Gastrocnemius medialis (tissue), 4 donors: Measurements from ENCODE around the gene INPP5B. TPM values are rescaled to one million over a fixed set of nuclear protein-coding genes. Genes with fewer than 3 reads are reported as not detected.

Source experiments
- ATAC-seq, 2 donors: fragments of 150-250 bp; one replicate each; pipeline ENCODE4 v1.9.1; 2016
- DNase-seq, 2 donors: peaks; one replicate each; pipeline ENCODE4 v3.0.0-alpha.2; 2019
- H3K27ac ChIP-seq, 4 donors: fragments of 200-600 bp; sonication (generic); 1 replicate in 1 of 4; 2 replicates in 3 of 4; pipeline ENCODE4 v1.5.1; 2016 to 2018; ENCODE audit warnings: mild to moderate bottlenecking in 2 of 4, moderate library complexity in 1 of 4
- H3K27me3 ChIP-seq, 3 donors: fragments of 200-600 bp; sonication (generic) in 2 of 3; 1 replicate in 1 of 3; 2 replicates in 2 of 3; pipeline versions ENCODE4 v1.5.1 to v1.6.0; 2016 to 2019; ENCODE audit warnings: mild to moderate bottlenecking in 1 of 3, moderate library complexity in 1 of 3
- H3K36me3 ChIP-seq, 2 donors: fragments of 200-600 bp; sonication (generic) in 1 of 2; one replicate each; pipeline ENCODE4 v1.5.1; 2017 to 2018
- H3K4me1 ChIP-seq, 2 donors: fragments of 200-600 bp; sonication (generic) in 1 of 2; one replicate each; pipeline ENCODE4 v1.5.1; 2016 to 2017; ENCODE audit warnings: mild to moderate bottlenecking in 2 of 2
- H3K4me3 ChIP-seq, 4 donors: fragments of 200-600 bp; sonication (generic) in 3 of 4; 1 replicate in 1 of 4; 2 replicates in 3 of 4; pipeline ENCODE4 v1.5.1; 2016 to 2019; ENCODE audit warnings: mild to moderate bottlenecking in 2 of 4
- H3K9me3 ChIP-seq, 3 donors: fragments of 200-600 bp; sonication (generic) in 2 of 3; 1 replicate in 1 of 3; 2 replicates in 2 of 3; pipeline ENCODE4 v1.5.1; 2016 to 2019
- POLR2A ChIP-seq, 2 donors: fragments of 450-650 bp; IDR thresholded peaks; one replicate each; pipeline ENCODE4 v1.6.1; 2017; ENCODE audit warnings: antibody characterized with exemption in 2 of 2, mild to moderate bottlenecking in 2 of 2, moderate library complexity in 2 of 2
- in situ Hi-C, 4 donors: fragments of 200-750 bp; cut with MboI; loops; one replicate each; pipeline versions ENCODE4 v1.15.0 to v1.8.0; 2017; ENCODE audit warnings: low sequenced_read_pairs in 4 of 4
- intact Hi-C: fragments of 100-400 bp; cut with DNase I; formaldehyde crosslinking; loops from one replicate; pipeline ENCODE4 v1.15.1; 2023; ENCODE audit warnings: low total_unique reads
- total RNA-seq, 4 donors: library from RNA; depleted of rRNA; stranded (reverse); fragments of >200 nt; gene quantifications; one replicate each; pipeline versions ENCODE4 v1.1.0 to v1.2.3, GENCODE V29; 2016
- TF ChIP-seq, protein P1 (sequence below), 5 experiments: fragments of 450-650 bp in 3 of 5; fragments of 200-600 bp in 2 of 5; sonication (generic) in 2 of 5; IDR thresholded peaks in 4 of 5; conservative IDR thresholded peaks in 1 of 5; 1 replicate in 4 of 5; 2 replicates in 1 of 5; pipeline ENCODE4 v1.5.1; 2016 to 2019; ENCODE audit warnings: antibody characterized with exemption in 5 of 5, mild to moderate bottlenecking in 3 of 5, moderate library complexity in 3 of 5

INPP5B gene
- total RNA-seq, 4 donors from 2014 or later: 6.8 to 13.4 (median 10.1) TPM

- H3K27ac ChIP-seq: no peak overlapping the region
- H3K4me3 ChIP-seq: no peak overlapping the region
- DNase-seq (no peak), ATAC-seq (no peak)
- no peaks in the 10 kb centered on the region for H3K36me3 ChIP-seq
- no peaks in the 10 kb centered on the region for H3K9me3 ChIP-seq
- no peaks in the 10 kb centered on the region for H3K27me3 ChIP-seq
- TF ChIP-seq POLR2A (IDR thresholded peaks at IDR 0.05): no peak
- in situ Hi-C loops: no loop called here
- H3K4me1 ChIP-seq: peaks cover 0 to 1% of the 10 kb centered on the region in 2 donors
- intact Hi-C loops: no loop called here
Observed at GRCh38 chr1:37845786-37846185, 101.1 kb downstream of the INPP5B start.

GRCh38 chr1:37845049-37845646 lies 101.7 kb downstream of the INPP5B start:
- intact Hi-C loops (no loop called here), in situ Hi-C loops (no loop called here)
- Histone ChIP-seq H3K27ac (no peak overlapping the region), H3K4me1 (no peaks in the 10 kb centered on the region), H3K4me3 (no peak overlapping the region), H3K36me3 (no peaks in the 10 kb centered on the region), H3K9me3 (no peaks in the 10 kb centered on the region), H3K27me3 (no peaks in the 10 kb centered on the region)
- DNase-seq: no peak
- TF ChIP-seq, protein P1, sequence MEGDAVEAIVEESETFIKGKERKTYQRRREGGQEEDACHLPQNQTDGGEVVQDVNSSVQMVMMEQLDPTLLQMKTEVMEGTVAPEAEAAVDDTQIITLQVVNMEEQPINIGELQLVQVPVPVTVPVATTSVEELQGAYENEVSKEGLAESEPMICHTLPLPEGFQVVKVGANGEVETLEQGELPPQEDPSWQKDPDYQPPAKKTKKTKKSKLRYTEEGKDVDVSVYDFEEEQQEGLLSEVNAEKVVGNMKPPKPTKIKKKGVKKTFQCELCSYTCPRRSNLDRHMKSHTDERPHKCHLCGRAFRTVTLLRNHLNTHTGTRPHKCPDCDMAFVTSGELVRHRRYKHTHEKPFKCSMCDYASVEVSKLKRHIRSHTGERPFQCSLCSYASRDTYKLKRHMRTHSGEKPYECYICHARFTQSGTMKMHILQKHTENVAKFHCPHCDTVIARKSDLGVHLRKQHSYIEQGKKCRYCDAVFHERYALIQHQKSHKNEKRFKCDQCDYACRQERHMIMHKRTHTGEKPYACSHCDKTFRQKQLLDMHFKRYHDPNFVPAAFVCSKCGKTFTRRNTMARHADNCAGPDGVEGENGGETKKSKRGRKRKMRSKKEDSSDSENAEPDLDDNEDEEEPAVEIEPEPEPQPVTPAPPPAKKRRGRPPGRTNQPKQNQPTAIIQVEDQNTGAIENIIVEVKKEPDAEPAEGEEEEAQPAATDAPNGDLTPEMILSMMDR (IDR thresholded peaks at IDR 0.05 in 4 of 5, conservative IDR thresholded peaks at IDR 0.05 in 1 of 5): no peak
- no peak for TF ChIP-seq POLR2A (IDR thresholded peaks at IDR 0.05)
- ATAC-seq: no peak

- Histone ChIP-seq H3K27me3 (no peaks in the 10 kb centered on the region), H3K36me3 (peaks cover 0 to 6% of the 10 kb centered on the region in 2 donors), H3K4me3 (no peak overlapping the region), H3K27ac (no peak overlapping the region), H3K4me1 (no peaks in the 10 kb centered on the region), H3K9me3 (no peaks in the 10 kb centered on the region)
- TF ChIP-seq, protein P1 (IDR thresholded peaks at IDR 0.05 in 4 of 5, conservative IDR thresholded peaks at IDR 0.05 in 1 of 5): no peak
- no peak for TF ChIP-seq POLR2A (IDR thresholded peaks at IDR 0.05)
- ATAC-seq: no peak
- intact Hi-C loops (no loop called here), in situ Hi-C loops (no loop called here)
- no peak for DNase-seq
Observed at GRCh38 chr1:37844536-37844935, 102.3 kb downstream of the INPP5B start.

DNA sequence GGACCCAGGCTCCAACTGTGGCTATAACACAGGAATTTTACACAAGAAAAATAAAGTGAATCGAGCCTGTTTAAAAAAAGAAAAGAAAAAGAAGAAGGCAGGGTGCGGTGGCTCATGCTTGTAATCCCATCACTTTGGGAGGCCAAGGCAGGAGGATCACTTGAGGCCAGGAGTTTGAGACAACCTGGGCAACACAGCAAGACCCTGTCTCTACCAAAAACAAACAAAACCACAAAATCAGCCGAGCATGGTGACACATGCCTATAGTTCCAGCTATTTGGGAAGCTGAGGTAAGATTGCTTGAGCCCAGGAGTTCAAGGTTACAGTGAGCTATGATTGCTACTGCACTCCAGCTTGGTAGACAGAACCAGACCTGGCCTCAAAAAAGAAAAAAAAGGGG lies 105.2 kb downstream of the INPP5B start:
- Histone ChIP-seq H3K4me3 (no peak overlapping the region), H3K36me3 (peaks cover 0 to 34% of the 10 kb centered on the region in 2 donors), H3K9me3 (no peaks in the 10 kb centered on the region)

GRCh38 chr1:37840711-37841110 lies 106.1 kb downstream of the INPP5B start:
- TF ChIP-seq POLR2A (IDR thresholded peaks at IDR 0.05): no peak
- in situ Hi-C loops: no loop called here

More for the DNA sequence above, 105.2 kb downstream of the INPP5B start:
- DNase-seq: no peak
- in situ Hi-C loops (no loop called here), intact Hi-C loops (no loop called here)
- TF ChIP-seq POLR2A (IDR thresholded peaks at IDR 0.05): no peak
- TF ChIP-seq, protein P1 (IDR thresholded peaks at IDR 0.05 in 4 of 5, conservative IDR thresholded peaks at IDR 0.05 in 1 of 5): no peak
- no peaks in the 10 kb centered on the region for H3K27me3 ChIP-seq
- H3K4me1 ChIP-seq: no peaks in the 10 kb centered on the region
- no peak for ATAC-seq
- no peak overlapping the region for H3K27ac ChIP-seq

GRCh38 chr1:37839676-37840075 lies 107.2 kb downstream of the INPP5B start:
- Histone ChIP-seq H3K27ac (no peak overlapping the region), H3K36me3 (peaks cover 0 to 46% of the 10 kb centered on the region in 2 donors), H3K9me3 (no peaks in the 10 kb centered on the region), H3K27me3 (no peaks in the 10 kb centered on the region), H3K4me1 (no peaks in the 10 kb centered on the region), H3K4me3 (no peak overlapping the region)
- DNase-seq (no peak), ATAC-seq (no peak)
- intact Hi-C loops: no loop called here
- TF ChIP-seq POLR2A (IDR thresholded peaks at IDR 0.05): no peak
- TF ChIP-seq, protein P1 (IDR thresholded peaks at IDR 0.05 in 4 of 5, conservative IDR thresholded peaks at IDR 0.05 in 1 of 5): no peak
- in situ Hi-C loops: no loop called here

More at GRCh38 chr1:37840711-37841110, 106.1 kb downstream of the INPP5B start:
- ATAC-seq (no peak), DNase-seq (no peak)
- H3K36me3 ChIP-seq: peaks cover 0 to 36% of the 10 kb centered on the region in 2 donors
- no peak overlapping the region for H3K4me3 ChIP-seq
- H3K27me3 ChIP-seq: no peaks in the 10 kb centered on the region
- H3K9me3 ChIP-seq: no peaks in the 10 kb centered on the region
- intact Hi-C loops: no loop called here
- H3K4me1 ChIP-seq: no peaks in the 10 kb centered on the region
- no peak overlapping the region for H3K27ac ChIP-seq
